ENCODE results near the gene PDZK1IP1. TPM values are rescaled to one million over a fixed set of nuclear protein-coding genes. Genes with fewer than 3 reads are reported as not detected.
"Not testable (repeated sequence)": the region's sequence is repeated elsewhere in the genome, so short reads cannot be mapped to it uniquely, and the experiment has no call there.

The PDZK1IP1 gene
- total and polyA plus RNA-seq, 5 donors from 2014 or later = 0.94 TPM; not detected in 4

DNA sequence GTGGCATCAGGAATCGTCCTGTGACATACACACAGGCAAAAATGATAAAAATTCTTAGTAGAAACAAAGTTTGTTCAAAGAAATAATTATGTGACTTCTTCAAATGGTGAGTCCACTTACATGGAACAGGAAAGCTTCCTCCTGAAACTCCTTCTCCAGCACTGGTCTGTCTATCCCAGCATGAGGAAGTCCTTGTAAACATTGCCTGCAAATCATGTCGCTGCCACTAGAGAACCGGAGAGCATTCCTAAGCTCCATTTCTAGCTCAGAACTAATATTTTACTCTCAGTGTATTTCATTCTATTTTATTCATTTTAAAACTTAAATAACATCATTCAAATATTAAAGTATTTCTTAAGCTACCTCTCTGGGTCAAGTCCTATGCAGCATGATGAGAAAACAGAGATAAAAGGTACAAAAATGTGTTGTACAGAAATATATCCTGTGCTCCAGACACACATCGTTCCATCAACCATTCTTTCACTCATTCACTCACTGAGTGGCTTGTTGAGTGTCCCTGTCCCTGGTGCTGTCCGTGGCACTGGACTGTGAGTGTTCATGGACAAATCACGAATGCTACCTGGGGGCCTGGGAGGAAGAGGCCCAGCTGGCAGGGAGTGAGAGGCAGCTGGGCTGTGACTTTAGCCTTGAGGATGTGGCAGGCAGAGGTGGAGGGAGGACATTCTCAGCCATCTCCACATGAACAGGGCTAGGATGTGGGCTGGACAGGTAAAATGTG, 42.6 kb downstream of the PDZK1IP1 start:
- no peaks in the 10 kb centered on the region for H3K27me3 ChIP-seq (ENCODE audit: control insufficient read depth, insufficient read depth, low read length)
- Mint-ChIP-seq H3K27ac (no peak overlapping the region), H3K4me1 (no peaks in the 10 kb centered on the region), H3K36me3 (no peaks in the 10 kb centered on the region), H3K4me3 (no peak overlapping the region), H3K9me3 (peaks cover 0 to 4% (median 0%) of the 10 kb centered on the region in 7 donors), H3K27me3 (peaks cover 6% of the 10 kb centered on the region)
- ATAC-seq (ENCODE audit: low read depth in 2 of 2) = no peak
- no peaks in the 10 kb centered on the region for H3K4me1 ChIP-seq (ENCODE audit: control insufficient read depth, insufficient read depth, low read length, poor library complexity, severe bottlenecking)
- H3K9me3 ChIP-seq (ENCODE audit: control insufficient read depth in 2 of 2, low read length in 2 of 2) = no peaks in the 10 kb centered on the region
- no peak for DNase-seq
- H3K4me3 ChIP-seq (ENCODE audit: low read depth, low read length) = no peak overlapping the region
- no peaks in the 10 kb centered on the region for H3K36me3 ChIP-seq (ENCODE audit: control insufficient read depth, insufficient read depth, low read length)
- H3K27ac ChIP-seq (ENCODE audit: insufficient read depth, low read length, poor library complexity, severe bottlenecking) = no peak overlapping the region

DNA sequence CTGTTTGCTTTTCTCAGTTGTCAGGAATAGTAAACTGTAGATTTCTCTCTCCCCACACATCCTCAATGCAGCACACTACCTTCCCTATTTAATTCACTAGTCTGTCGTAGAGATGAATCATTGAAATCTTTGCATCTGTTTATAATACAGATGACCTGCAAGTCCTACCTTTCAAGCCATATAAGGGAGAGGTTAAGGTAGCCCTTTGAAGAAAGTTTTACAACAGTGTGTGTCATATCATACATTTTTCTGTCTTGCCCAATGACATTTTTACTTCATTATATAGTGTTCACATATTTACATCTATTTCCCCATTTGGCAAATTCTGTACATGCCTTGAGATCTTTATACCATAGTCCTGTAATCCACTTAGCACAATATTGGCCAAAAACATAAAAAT, 43.3 kb downstream of the PDZK1IP1 start:
- not testable (repeated sequence) for DNase-seq; H3K4me3 ChIP-seq (ENCODE audit: low read depth, low read length); H3K36me3 Mint-ChIP-seq; H3K27ac Mint-ChIP-seq; H3K27ac ChIP-seq (ENCODE audit: insufficient read depth, low read length, poor library complexity, severe bottlenecking); H3K9me3 ChIP-seq (ENCODE audit: control insufficient read depth in 2 of 2, low read length in 2 of 2); H3K4me1 Mint-ChIP-seq; H3K9me3 Mint-ChIP-seq; H3K4me1 ChIP-seq (ENCODE audit: control insufficient read depth, insufficient read depth, low read length, poor library complexity, severe bottlenecking); H3K36me3 ChIP-seq (ENCODE audit: control insufficient read depth, insufficient read depth, low read length); H3K4me3 Mint-ChIP-seq; ATAC-seq (ENCODE audit: low read depth in 2 of 2); H3K27me3 ChIP-seq (ENCODE audit: control insufficient read depth, insufficient read depth, low read length); H3K27me3 Mint-ChIP-seq

DNA sequence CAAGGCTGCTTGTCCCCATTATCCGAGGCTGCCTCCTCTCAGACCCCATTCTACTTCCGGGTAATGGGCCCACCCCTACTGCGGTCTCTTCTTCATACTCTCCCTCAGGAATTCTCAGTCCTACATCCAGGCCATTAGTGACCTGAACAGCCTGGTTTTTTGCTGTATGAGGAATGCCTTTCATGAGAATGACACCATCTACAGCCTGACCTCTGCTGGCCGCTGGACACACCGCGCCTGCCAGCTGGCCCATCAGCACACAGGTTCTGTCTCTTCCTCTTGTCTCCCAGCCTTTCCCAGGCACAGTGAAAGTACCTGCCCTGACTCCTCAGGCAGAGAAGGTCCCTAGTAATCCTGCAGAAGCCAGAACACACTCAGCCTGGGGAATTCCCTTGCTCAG, 46.2 kb downstream of the PDZK1IP1 start:
- ATAC-seq (ENCODE audit: low read depth in 2 of 2); H3K27ac ChIP-seq (ENCODE audit: insufficient read depth, low read length, poor library complexity, severe bottlenecking); H3K9me3 ChIP-seq (ENCODE audit: control insufficient read depth in 2 of 2, low read length in 2 of 2); H3K4me1 ChIP-seq (ENCODE audit: control insufficient read depth, insufficient read depth, low read length, poor library complexity, severe bottlenecking); DNase-seq; H3K36me3 Mint-ChIP-seq; H3K9me3 Mint-ChIP-seq; H3K4me3 Mint-ChIP-seq; H3K4me1 Mint-ChIP-seq; H3K4me3 ChIP-seq (ENCODE audit: low read depth, low read length); H3K27me3 Mint-ChIP-seq; H3K27ac Mint-ChIP-seq; H3K36me3 ChIP-seq (ENCODE audit: control insufficient read depth, insufficient read depth, low read length); H3K27me3 ChIP-seq (ENCODE audit: control insufficient read depth, insufficient read depth, low read length): not testable (repeated sequence)

DNA sequence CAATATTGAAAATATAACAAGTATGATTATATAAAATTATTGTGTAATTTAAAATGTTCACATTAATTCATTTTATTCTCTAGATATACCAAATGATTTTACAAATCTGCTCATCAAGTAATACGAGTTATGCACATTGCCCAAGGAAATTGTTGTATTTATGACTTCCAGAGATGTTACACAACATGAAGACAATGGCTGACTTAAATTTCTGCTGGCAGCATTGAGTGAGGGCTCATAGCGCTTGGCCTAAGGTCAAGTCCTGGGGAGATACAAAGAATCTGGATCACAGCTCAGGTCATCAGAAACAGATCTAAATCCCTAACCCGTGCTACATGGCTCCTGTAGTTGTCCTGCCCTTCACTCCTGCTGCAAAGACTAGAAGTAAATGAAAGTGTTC, 49.5 kb downstream of the PDZK1IP1 start:
- not testable (repeated sequence) for H3K27me3 Mint-ChIP-seq; ATAC-seq (ENCODE audit: low read depth in 2 of 2)

DNA sequence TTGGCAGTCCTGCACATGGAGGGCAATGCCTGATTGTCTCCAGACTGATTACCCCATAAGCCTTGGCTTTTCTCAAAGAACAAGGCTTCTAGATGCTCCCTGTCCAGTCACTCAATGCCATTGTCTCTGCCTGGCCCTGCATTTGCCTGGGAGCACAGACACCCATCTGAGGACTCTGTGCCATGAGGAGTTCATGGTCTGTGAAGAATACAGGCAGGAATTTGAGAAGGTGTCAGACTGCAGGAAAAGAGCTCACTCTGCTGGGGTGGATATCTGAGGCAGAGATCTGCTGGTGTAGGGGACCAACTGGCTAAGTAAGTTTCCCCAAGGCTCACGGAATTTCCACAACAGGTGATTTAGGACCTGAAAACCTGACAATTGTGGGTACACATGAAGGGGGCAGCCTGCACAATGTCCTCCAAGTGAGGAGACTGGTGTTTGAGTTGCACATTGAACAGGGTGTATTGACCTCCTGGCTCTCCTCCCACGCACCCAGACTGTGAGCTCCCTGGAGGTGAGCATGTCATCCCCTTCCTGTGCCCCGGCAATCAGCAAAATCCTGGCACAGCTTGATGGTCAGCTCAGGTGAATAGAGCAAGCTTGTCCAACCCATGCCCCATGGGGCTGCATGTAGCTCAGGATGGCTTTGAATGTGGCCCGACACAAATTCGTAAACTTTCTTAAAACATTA, 51.8 kb downstream of the PDZK1IP1 start:
- no peak for ATAC-seq (ENCODE audit: low read depth in 2 of 2)
- no peaks in the 10 kb centered on the region for H3K9me3 ChIP-seq (ENCODE audit: control insufficient read depth in 2 of 2, low read length in 2 of 2)
- H3K27me3 ChIP-seq (ENCODE audit: control insufficient read depth, insufficient read depth, low read length) = no peaks in the 10 kb centered on the region
- H3K27ac ChIP-seq (ENCODE audit: insufficient read depth, low read length, poor library complexity, severe bottlenecking) = no peak overlapping the region
- Mint-ChIP-seq H3K4me3 (no peak overlapping the region), H3K36me3 (no peaks in the 10 kb centered on the region), H3K9me3 (peaks cover 0 to 2% (median 0%) of the 10 kb centered on the region in 7 donors), H3K27ac (no peak overlapping the region), H3K27me3 (no peaks in the 10 kb centered on the region), H3K4me1 (no peaks in the 10 kb centered on the region)
- H3K4me1 ChIP-seq (ENCODE audit: control insufficient read depth, insufficient read depth, low read length, poor library complexity, severe bottlenecking) = no peaks in the 10 kb centered on the region
- no peaks in the 10 kb centered on the region for H3K36me3 ChIP-seq (ENCODE audit: control insufficient read depth, insufficient read depth, low read length)
- no peak for DNase-seq
- H3K4me3 ChIP-seq (ENCODE audit: low read depth, low read length) = no peak overlapping the region

More for the DNA sequence above, 49.5 kb downstream of the PDZK1IP1 start:
- H3K27ac ChIP-seq (ENCODE audit: insufficient read depth, low read length, poor library complexity, severe bottlenecking); H3K4me3 Mint-ChIP-seq; H3K36me3 ChIP-seq (ENCODE audit: control insufficient read depth, insufficient read depth, low read length); H3K4me1 ChIP-seq (ENCODE audit: control insufficient read depth, insufficient read depth, low read length, poor library complexity, severe bottlenecking); H3K9me3 ChIP-seq (ENCODE audit: control insufficient read depth in 2 of 2, low read length in 2 of 2); H3K9me3 Mint-ChIP-seq; H3K4me1 Mint-ChIP-seq; H3K27me3 ChIP-seq (ENCODE audit: control insufficient read depth, insufficient read depth, low read length); DNase-seq; H3K4me3 ChIP-seq (ENCODE audit: low read depth, low read length); H3K27ac Mint-ChIP-seq; H3K36me3 Mint-ChIP-seq: not testable (repeated sequence)

DNA sequence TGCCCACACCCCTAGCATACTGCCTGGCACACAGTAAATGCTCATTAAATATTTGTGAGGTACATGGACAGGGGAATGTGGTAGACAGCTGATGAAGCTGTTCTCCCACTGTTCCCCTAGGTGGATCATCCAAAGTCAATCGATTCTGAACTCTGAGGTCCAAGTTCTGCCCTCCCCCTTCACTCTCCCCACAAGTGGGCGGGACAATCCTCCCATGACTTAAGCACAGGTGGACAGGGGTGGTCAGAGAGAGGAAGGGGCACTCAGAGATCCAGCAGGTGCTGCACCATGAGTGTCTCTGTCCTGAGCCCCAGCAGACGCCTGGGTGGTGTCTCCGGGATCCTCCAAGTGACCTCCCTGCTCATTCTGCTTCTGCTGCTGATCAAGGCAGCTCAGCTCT, 52.6 kb downstream of the PDZK1IP1 start, which contains the start of gene CYP4A22:
CYP4A22 (plus strand) TSS at position 244 of the 400 bp plus-strand sequence; CDS start at position 289, 45 bp downstream.
- no peaks in the 10 kb centered on the region for H3K27me3 Mint-ChIP-seq
- no peak within 1 kb of the TSS for H3K27ac Mint-ChIP-seq
- ATAC-seq (ENCODE audit: low read depth in 2 of 2) (no peak), DNase-seq (no peak)
- no peaks in the 10 kb centered on the region for H3K9me3 ChIP-seq (ENCODE audit: control insufficient read depth in 2 of 2, low read length in 2 of 2)
- H3K4me1 Mint-ChIP-seq = no peaks in the 10 kb centered on the region
- no peak within 1 kb of the TSS for H3K27ac ChIP-seq (ENCODE audit: insufficient read depth, low read length, poor library complexity, severe bottlenecking)
- H3K27me3 ChIP-seq (ENCODE audit: control insufficient read depth, insufficient read depth, low read length) = no peaks in the 10 kb centered on the region
- no peaks in the 10 kb centered on the region for H3K36me3 ChIP-seq (ENCODE audit: control insufficient read depth, insufficient read depth, low read length)
- no peaks in the 10 kb centered on the region for H3K4me1 ChIP-seq (ENCODE audit: control insufficient read depth, insufficient read depth, low read length, poor library complexity, severe bottlenecking)
- no peak within 1 kb of the TSS for H3K4me3 Mint-ChIP-seq
- no peak within 1 kb of the TSS for H3K4me3 ChIP-seq (ENCODE audit: low read depth, low read length)
- H3K9me3 Mint-ChIP-seq = peaks cover 0 to 2% (median 0%) of the 10 kb centered on the region in 7 donors
- no peaks in the 10 kb centered on the region for H3K36me3 Mint-ChIP-seq

Measured in CD4-positive, CD25-positive, alpha-beta regulatory T cell (primary cell).